Thyroid gland (tissue), 4 donors: Measurements from ENCODE around the gene FHIT.

Experiments
- POLR2A ChIP-seq, 2 donors: fragments of 450-650 bp; IDR thresholded peaks; one replicate each; pipeline ENCODE4 v1.6.1; 2017; ENCODE audit warnings: antibody characterized with exemption in 2 of 2, mild to moderate bottlenecking in 2 of 2, moderate library complexity in 1 of 2
- TF ChIP-seq, protein P1 (sequence below), 6 experiments: fragments of 200-600 bp in 3 of 6; fragments of 450-650 bp in 3 of 6; sonication (generic) in 3 of 6; IDR thresholded peaks; one replicate each; pipeline ENCODE4 v1.5.1; 2016 to 2019; ENCODE audit warnings: antibody characterized with exemption in 6 of 6, mild to moderate bottlenecking in 2 of 6, inconsistent platforms in 1 of 6, moderate library complexity in 1 of 6

DNA sequence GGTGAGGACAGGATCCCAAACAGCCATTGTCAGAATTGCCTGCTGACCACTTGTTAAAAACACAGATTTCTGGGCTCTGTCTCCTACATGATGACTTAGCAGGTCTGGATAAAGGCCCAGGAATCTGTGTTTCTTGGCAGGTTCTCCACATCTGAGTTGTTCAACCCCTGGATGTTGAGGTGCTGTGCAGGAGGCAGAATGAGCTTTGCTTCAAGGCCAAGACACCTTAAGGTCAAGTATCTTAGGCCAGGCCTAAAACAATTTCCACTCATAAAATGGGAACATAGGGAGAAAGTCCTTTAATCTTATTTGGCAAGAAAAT lies 1522.7 kb downstream of the FHIT start:
- TF ChIP-seq, protein P1, sequence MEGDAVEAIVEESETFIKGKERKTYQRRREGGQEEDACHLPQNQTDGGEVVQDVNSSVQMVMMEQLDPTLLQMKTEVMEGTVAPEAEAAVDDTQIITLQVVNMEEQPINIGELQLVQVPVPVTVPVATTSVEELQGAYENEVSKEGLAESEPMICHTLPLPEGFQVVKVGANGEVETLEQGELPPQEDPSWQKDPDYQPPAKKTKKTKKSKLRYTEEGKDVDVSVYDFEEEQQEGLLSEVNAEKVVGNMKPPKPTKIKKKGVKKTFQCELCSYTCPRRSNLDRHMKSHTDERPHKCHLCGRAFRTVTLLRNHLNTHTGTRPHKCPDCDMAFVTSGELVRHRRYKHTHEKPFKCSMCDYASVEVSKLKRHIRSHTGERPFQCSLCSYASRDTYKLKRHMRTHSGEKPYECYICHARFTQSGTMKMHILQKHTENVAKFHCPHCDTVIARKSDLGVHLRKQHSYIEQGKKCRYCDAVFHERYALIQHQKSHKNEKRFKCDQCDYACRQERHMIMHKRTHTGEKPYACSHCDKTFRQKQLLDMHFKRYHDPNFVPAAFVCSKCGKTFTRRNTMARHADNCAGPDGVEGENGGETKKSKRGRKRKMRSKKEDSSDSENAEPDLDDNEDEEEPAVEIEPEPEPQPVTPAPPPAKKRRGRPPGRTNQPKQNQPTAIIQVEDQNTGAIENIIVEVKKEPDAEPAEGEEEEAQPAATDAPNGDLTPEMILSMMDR (IDR thresholded peaks at IDR 0.05): no peak
- TF ChIP-seq POLR2A (IDR thresholded peaks at IDR 0.05): no peak
